ENCODE measurements around the gene ARID1A. TPM values are rescaled to one million over a fixed set of nuclear protein-coding genes. Genes with fewer than 3 reads are reported as not detected.

Gene ARID1A
- 16.2 and 18.1 TPM in 2 replicates for total RNA-seq

GRCh38 chr1:26695356-26696118 is at the start of gene ARID1A:
TSS of gene ARID1A (plus strand) at chr1:26696015. CDS start at chr1:26696404, 389 bp downstream.

GRCh38 chr1:26787706-26788514 is 92.1 kb downstream of the ARID1A start, which contains the start of gene PIGV:
TSS of gene PIGV (plus strand) at chr1:26787950. CDS start at chr1:26790816, 2,866 bp downstream.

DNA sequence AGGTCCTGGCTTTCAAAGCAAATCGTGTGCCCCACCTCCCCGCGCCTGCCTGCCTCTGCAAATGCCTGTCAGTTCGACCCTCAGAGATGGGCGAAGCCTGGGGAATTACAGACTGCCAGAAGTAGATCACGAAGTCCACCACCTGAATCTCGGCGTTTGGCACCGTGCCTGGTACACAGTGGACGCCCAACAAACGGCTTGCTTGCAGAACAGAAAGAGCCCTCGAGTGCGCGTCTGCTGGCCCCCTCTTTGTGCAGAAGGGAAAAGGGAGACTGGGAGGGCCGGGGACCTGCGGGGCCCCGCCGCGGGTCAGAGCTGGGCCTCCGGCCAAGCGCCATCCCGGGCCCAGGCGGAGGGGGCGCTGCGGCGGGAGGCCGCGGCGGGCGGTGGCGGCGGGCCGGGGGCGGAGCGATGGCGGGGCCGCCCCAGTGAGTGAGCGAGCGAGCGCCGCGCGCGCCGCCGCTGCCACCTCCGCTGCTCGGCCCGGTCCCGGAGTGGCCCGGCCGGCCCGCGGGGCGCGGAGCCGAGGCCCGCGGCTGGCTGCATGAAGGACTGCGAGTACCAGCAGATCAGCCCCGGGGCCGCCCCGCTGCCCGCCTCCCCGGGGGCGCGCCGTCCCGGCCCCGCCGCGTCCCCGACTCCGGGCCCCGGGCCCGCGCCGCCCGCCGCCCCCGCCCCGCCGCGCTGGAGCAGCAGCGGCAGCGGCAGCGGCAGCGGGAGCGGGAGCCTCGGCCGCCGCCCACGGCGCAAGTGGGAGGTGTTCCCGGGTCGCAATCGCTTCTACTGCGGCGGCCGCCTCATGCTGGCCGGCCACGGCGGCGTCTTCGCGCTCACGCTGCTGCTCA is 130.7 kb downstream of the ARID1A start, which contains the start of gene ZDHHC18:
Gene ZDHHC18 (plus strand): TSS at position 428 of the 845 bp plus-strand sequence. CDS start 117 bp downstream, at position 545.

Other genes starting within 250 kb of the ARID1A start
- 249 and 474 TPM in 2 replicates for gene HMGN2, start 223.6 kb upstream of the ARID1A start, total RNA-seq
- 1.4 and 3.2 TPM in 2 replicates for gene RPS6KA1, start 166.3 kb upstream of the ARID1A start, total RNA-seq
- 8.7 and 16.2 TPM in 2 replicates for gene PIGV, start 91.9 kb downstream of the ARID1A start, total RNA-seq
- gene ZDHHC18, start 130.7 kb downstream of the ARID1A start, total RNA-seq, result 7.6 and 13.3 TPM in 2 replicates
- gene SFN, start 167.1 kb downstream of the ARID1A start, total RNA-seq, result not detected in 2 replicates
- gene GPN2, start 194.3 kb downstream of the ARID1A start, total RNA-seq, result 6.7 and 8.3 TPM in 2 replicates
- gene GPATCH3, start 204.5 kb downstream of the ARID1A start, total RNA-seq, result 3.1 and 6.0 TPM in 2 replicates
- not detected in 2 replicates for gene NR0B2, start 218.0 kb downstream of the ARID1A start, total RNA-seq
- gene NUDC, start 225.7 kb downstream of the ARID1A start, total RNA-seq, result 45.5 and 49.8 TPM in 2 replicates

Data from cardiac atrium fibroblast (primary cell).